GM12892 (cell line): Measurements from ENCODE around the gene LAMC2.

Experiments used
- POLR2A ChIP-seq: IDR thresholded peaks from 2 replicates; pipeline ENCODE4 v1.6.1; 2011; ENCODE audit warnings: low read depth, low read length, control low read depth
- POLR2AphosphoS5 ChIP-seq: IDR thresholded peaks from 2 replicates; pipeline ENCODE4 v1.6.1; 2011; ENCODE audit warnings: low read depth, low read length, control low read depth
- TAF1 ChIP-seq: IDR thresholded peaks from 2 replicates; pipeline ENCODE4 v1.6.1; 2011; ENCODE audit warnings: low read depth, mild to moderate bottlenecking, control low read depth, low read length, borderline replicate concordance

DNA sequence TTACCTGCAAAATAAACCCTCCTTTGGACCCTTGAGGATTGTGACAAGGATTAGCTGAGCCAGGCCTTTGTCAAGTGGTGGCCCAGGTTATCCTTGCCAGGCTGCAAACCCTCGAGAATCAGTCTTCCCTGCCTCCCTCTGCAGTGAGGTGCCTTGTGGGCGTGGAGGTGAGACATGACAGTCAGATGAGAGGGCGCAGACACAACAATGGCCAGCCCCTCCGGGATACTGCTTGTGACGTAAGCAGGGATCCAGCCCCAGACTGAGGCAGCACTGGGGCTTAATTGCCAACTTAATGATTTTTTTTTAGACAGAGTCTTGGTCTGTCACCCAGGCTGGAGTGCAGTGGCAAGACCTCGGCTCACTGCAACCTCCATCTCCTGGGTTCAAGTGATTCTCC lies 104.6 kb downstream of the LAMC2 start:
- TF ChIP-seq POLR2A (no peak), POLR2AphosphoS5 (no peak), TAF1 (no peak)
